Measurements from ENCODE around the gene TEDC2.
"Not testable (repeated sequence)": the region's sequence is repeated elsewhere in the genome, so short reads cannot be mapped to it uniquely, and the experiment has no call there.

Gene TEDC2

DNA sequence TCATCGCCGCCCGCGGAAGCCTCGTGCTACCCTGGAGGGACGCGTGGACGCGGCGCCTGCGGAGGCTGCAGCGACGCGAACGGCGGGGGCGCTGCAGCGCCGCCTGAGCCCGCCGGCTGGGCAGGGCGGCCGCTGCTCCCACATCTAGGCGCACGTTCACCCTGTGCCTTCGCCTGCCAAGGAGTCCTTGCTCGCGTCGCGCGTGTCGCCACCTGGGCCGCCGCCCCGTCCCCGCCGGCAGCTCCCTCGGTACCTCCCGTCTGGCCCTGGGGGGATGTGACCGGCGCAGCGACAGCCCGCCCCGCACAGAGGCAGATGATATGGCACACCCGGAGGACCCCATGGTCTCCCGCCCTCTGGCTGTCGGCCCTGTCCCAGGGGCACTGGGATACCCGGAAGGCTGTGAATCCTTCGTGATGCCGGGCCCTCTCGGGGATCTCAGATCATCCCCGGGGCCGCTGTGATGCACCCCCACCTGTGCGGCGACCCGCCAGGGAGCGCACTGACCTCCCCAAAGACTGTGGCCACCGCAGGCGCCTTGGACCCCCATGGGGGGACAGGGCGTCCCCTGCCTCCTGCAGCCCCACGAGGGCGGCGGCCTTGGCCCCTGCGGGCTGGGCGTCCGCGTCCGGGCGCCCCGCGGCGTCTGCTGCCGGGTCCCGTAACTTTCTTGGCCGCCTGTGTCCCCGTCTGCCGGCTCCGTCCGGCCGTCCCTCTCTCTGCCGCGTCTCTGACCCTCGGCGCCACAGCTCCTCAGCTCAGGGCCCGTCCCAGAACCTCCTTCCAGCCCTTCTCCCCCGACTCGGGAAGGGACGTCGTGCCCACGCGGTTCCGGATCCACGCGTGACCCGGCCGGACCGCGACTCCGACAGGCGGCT lies 14.3 kb downstream of the TEDC2 start:
- FAIRE-seq (peak; percentile 33), DNase-seq (ENCODE audit: extremely low spot score, insufficient read length, low read depth) (peak; percentile 57)

DNA sequence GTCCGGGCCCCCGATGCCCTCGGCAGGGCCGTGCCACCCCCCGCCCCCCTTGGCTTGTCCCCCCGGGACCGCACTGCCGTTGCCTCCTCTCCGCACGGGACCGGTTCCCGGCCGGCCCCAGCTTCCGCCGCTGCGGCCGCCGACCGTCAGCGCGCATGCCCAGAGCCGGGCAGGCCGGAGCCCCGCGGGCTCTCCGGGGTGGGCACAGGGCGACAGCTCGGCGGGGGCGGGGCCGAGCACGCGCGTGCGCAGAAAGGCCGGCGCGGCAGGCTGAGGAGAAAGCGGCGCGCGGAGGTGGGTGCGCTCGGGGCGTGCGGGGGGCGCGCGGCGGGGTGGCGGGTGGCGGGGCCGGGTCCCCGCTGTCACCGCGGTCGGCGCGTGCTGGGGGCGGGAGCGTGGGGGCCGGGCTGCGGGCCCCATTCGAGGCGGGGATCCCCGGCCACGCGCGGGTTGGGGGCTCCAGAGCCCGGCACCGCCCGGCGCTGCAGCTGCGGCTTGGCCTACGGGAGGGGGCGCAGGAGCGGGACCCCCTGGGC lies 15.0 kb downstream of the TEDC2 start, which contains the start of gene TBC1D24:
Gene TBC1D24, plus strand, starts transcription at position 251 of the 536 bp plus-strand sequence. CDS start 21,022 bp downstream, outside the sequence.
- FAIRE-seq (peak; percentile 88), DNase-seq (ENCODE audit: extremely low spot score, insufficient read length, low read depth) (peak; percentile 100)

DNA sequence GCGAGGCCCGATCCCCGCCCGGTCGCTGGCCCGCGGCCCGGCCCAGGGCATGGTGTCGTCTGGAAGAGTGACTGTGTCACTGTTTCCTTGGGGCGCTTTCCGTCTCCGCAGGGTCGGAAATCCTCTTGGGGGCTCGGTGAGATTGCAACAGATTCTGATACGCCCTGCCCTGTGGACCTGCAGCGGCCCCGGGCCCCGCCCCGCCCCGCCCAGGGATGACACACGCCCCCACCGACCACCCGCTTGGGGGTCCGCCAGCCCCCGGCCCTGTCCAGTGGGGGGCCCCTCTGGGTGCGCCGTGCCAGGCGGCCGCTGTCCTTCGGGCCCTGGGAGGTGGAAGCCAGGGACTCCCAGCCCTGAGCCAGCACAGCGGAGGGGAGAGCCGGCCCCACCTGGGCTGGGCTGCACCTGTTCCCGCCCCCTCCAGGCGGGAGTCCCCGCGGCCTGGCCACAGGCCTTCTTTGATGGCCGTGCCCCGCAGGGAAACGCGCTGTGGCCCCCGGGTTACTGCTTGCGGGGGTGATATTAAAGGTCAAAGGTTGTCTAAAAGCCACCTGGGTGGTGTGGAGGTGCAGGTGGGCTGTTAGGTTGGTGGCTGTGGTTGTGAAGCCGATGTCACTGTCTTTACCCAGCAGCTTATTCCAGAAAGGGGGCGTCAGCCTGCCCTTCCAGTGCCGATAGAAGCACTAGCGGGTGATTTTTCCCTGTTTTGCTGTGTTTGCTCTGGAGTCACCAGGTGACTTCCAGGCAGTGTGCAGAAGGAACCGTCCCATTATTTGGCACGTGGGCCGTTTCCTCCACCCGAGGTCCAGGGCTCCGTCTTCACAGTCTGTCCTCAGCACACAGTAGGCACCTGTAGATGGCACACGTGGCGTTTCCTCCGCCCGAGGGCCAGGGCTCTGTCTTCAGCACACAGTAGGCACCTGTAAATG lies 15.8 kb downstream of the TEDC2 start:
- DNase-seq (ENCODE audit: extremely low spot score, insufficient read length, low read depth) (no peak), FAIRE-seq (no peak)

DNA sequence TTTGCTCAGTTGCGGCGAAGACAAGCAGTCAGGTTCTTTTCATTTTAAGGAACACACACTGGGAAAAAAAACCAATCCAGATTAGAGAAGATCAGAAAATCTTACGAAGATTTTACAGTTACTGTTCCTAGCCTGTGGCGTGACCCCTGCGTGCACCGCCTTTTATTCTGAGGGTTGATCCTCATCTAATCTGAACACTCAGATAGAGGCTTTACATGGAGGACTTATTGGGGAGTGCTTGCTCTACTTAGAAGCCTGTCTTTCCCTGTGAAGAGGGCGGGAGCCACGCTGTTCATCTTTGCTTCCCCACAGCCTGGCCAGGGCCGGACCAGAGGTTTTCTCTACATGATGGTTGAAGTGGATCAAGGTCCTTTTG lies 16.4 kb downstream of the TEDC2 start:
- no peak for DNase-seq (ENCODE audit: extremely low spot score, insufficient read length, low read depth)

DNA sequence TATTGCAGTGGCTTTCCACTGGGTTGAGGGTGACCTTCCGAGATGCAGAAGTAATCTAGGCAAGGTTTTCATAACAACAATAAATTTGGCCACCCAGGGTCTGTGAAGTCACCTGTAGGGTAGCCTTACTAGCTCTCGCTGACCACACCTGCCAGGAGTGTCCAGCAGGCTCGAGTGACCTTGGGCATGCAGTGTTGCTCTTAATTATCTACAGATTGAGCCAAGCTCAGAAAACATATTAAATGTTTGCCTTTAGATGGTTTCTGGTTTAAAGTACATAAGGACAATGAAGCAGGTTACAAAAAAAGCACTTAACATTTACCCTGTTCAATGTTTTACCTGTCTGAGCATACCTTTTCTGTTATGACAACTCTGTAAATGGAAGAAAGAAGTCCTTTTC lies 16.8 kb downstream of the TEDC2 start:
- FAIRE-seq (no peak), DNase-seq (ENCODE audit: extremely low spot score, insufficient read length, low read depth) (no peak)

More for the DNA sequence above, 16.4 kb downstream of the TEDC2 start:
- FAIRE-seq = no peak

DNA sequence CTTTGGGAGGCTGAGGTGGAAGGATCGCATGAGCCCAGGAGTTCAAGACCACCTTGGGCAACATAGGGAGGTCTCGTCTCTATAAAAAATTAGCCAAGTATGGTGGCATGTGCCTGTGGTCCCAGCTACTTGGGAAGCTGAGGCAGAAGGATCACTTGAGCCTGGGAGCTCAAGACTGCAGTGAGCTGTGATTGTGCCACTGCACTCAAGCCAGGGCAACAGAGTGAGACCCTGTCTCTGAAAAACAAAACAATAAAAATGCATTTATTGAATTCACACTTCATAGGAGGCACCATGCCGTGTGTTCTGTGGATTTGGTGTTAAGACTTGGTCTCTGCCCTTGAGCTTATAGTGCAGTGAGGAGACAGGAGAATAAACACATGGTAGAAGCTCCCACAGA lies 17.4 kb downstream of the TEDC2 start:
- FAIRE-seq (no peak), DNase-seq (ENCODE audit: extremely low spot score, insufficient read length, low read depth) (no peak)

DNA sequence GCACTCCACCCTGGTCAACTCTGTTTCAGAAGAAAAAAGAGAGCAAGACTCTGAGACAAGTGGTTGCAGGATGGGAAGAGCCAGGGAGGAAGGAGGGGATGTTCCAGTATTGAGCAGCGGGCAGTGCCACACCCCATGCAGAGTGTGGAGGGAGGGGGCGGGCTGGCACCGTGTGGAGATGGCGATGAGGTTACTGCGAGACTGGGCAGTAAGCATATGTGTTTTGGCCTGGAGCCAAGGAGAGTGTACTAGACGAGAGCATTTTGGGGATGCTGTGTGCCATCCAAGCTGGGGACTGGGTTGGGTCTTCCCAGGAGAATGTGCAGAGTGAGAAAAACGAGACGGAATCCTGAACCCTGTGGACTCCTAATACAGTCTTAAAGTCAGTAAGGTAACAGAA lies 18.4 kb downstream of the TEDC2 start:
- DNase-seq (ENCODE audit: extremely low spot score, insufficient read length, low read depth) (no peak), FAIRE-seq (no peak)

DNA sequence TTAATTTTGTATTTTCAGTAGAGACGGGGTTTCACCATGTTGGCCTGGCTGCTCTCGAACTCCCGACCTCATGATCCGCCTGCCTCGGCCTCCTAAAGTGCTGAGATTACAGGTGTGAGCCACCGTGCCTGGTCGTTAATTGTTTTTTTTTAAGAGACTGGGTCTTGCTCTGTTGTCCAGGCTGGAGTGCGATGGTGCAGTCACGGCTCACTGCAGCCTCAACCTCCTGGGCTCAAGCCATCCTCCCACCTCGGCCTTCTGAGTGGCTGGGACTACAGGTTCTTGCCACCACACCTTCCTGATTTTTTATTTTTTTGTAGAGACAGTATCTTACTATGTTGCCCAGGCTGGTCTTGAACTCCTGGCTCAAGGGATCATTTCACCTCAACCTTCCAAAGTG lies 20.1 kb downstream of the TEDC2 start:
- not testable (repeated sequence) for DNase-seq (ENCODE audit: extremely low spot score, insufficient read length, low read depth); FAIRE-seq

DNA sequence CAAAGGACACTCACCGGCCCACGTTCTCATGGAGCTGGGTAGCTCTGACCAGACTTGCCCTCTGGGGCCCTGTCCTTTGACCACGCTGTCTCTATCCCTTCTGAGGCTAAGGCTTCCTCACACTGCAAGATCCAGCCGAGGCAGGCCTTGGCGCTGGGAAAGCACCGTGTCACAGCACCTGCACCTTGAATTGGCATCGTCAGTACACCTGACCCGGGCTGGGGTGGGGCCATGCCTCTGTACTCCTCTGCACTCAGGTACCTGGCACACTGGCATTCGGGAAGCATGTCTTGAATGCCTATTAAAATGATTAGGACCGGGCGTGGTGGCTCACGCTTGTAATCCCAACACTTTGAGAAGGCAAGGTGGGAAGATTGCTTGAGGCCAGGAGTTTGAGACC lies 21.0 kb downstream of the TEDC2 start:
- FAIRE-seq (no peak), DNase-seq (ENCODE audit: extremely low spot score, insufficient read length, low read depth) (no peak)

DNA sequence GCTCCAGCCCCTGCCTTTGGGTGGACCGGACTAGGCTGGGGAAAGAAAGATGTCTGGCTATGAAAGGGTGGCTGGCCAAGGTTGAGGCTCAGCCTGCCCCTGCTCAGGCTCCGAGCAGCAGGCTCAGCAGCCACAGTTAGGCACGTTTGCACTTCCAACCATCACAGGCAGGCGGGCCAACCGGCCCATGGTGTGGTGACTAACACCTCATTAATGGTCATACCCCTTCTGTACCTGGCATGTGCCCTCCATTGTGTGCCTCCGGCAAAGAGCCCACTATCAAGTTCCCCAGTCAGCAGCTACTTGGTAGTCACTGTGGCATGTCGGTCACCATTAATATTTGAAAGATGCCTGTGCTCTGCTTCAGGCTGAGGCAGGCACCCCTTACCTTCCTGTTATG lies 21.8 kb downstream of the TEDC2 start:
- DNase-seq (ENCODE audit: extremely low spot score, insufficient read length, low read depth) (no peak), FAIRE-seq (no peak)

DNA sequence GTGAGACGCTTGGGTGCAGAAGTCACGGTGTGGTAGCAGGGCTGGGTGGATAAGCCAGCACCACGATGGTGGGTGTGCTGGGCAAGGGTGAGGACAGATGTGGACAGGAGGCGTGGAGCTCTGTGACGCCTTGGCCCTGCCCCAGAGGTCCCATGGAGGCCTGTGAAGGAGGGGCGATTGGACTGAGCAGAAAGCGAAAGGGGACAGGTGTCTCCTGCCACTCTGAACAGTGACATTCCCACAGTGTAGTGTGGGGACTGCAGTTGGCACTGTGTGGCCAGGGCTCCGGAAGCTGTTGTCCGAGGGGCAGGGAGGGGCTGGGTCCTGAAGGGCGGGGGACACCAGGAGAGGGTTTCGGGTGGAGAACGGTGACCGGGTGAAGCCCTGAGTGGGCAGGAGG lies 22.3 kb downstream of the TEDC2 start:
- no peak for DNase-seq (ENCODE audit: extremely low spot score, insufficient read length, low read depth)
- no peak for FAIRE-seq

DNA sequence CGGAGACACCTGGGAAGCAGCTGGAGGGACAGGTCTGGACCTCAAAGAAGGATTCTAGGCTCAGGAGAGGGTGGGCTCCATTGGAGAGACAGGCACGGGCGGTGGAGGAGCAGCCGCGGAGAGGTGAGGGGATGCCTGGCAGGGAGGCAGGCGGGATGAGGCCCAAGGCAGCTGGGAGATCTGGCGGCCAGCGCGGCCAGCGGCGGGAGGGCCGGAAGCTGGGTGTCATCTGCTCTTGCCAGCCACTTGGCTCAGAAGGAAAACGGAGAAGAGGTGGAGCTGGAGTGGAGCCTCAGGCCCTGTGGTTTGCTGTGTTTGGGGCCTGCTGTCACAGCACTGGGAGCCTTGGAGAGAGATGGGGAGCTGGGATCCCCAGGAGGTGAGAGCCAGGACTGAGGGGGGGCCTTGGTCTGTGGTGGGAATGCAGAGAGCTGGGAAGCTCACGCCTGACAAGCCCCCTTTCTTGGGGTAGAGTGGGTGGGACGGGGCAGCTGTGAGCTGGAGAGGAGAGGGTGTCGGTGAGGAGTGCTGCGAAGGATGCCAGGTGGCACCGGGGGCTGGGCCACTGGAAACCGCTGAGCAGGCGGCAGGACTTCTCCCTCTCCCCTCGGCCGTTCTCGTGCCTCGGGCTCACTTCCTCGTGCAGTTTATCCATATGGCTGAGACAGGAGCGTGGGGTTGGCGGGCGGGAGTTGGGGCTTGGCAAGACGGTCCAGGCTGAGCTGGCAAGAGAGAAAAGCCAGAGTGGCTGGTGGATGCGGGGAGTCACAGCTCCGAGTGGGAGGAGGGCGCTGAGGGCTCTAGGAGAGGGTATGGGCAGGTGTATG lies 23.0 kb downstream of the TEDC2 start:
- no peak for DNase-seq (ENCODE audit: extremely low spot score, insufficient read length, low read depth)
- FAIRE-seq = no peak

DNA sequence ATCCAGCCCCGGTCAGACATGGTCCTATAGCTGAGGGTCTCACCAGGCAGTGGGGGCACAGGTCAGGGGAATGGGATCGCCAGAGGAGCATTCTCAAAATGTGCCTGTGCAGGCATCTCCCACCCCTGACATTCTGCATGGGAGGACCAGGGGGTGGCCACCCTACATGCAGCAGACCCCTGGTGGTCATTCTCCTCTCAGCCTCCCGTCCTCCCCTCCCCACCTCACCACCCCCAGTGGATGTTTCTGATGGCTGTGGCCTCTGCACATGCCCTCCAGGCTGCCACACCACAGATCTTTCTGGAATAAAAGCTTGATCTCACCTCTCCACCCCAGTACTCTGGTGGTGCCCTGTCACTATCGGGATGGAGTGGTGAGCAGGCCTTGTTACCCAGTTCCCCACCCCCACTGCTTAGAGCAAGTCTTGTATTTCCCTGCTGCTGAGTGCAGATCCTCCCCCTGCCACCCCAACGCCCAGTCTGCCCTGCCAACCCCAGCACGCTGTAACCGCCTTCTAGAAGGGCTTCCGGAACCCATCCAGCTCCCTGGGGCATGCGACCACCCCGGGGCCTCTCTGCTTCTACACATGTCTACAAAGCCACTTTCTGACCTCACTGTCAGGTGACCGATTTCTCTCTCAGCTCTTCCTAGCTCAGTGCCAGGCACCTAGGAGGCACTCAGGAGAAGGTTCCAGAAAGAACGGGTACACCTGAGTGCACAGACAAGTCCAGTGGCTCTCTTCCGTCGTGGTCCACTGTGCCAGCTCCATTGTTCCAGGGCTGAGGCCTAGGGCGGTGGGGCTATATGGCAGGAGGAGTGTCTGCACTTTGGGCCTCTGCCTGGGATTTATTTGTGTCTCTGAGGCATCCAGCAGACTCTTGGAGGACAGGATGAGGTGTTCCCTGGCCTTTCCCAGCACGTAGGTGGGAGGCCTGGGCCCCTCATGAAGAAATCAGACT lies 24.3 kb downstream of the TEDC2 start:
- FAIRE-seq = no peak
- DNase-seq (ENCODE audit: extremely low spot score, insufficient read length, low read depth) = no peak

DNA sequence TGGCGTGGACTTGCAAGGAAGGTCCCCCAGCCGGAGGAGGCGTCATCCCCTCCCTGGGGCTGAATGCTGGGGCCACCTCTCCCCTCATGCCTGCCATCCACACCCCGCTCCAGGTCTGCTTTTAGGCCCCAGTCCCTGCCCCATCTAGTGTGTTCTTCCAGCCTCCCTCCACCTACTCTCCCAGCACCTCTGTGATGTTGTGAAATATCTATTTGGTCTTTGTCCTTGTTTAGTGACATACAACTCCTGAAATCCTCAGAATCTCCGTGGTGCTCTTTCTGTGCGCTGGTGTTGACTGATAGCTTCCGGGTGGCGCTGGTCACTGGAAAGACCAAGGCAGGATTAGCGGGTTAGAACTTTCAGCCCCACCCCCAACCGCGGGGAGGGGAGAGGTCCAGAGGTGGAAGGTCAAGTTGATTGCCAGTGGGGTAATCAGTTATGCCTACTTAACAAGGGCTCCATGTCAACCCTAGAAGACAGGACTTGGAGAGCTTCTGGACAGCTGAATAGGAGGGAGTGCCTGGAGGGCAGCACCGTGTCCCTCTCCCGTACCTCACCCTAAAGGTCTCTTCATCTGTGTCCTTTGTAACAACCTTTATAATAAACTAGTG lies 25.1 kb downstream of the TEDC2 start:
- DNase-seq (ENCODE audit: extremely low spot score, insufficient read length, low read depth) (no peak), FAIRE-seq (no peak)

DNA sequence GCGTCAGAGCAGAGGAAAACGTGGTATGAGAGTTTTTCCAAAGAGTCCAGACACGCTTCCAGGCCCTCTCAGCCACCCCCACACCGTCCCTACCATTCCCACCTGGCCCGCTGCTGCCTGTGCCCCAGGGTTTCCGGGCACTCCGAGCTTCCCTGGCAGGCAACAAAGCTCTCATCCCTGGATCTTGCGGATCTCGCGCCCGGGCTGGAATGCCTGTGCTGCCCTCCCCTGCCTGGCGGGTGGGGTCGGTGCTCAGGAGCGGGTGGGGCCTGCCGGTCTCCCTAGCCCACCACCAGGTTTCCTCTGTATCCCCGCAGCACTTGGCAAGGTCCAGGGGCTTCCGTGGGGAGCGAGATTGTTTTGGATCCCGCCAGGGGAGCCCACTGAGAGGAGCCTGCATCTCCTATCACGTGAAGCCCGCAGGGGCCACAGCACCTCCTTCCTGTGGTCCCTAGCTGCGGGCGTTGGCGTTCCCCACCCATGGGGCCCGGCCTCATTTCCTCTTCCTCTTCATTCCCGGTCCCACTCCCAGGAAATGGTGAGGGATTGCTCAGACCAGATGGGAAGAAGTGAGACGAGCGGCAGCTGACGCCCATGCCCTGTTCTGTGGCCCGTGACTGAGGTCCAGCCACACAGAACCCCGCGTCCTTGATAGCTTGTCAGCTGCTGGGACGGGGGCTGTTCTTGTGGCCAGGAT lies 26.1 kb downstream of the TEDC2 start:
- FAIRE-seq = no peak

DNA sequence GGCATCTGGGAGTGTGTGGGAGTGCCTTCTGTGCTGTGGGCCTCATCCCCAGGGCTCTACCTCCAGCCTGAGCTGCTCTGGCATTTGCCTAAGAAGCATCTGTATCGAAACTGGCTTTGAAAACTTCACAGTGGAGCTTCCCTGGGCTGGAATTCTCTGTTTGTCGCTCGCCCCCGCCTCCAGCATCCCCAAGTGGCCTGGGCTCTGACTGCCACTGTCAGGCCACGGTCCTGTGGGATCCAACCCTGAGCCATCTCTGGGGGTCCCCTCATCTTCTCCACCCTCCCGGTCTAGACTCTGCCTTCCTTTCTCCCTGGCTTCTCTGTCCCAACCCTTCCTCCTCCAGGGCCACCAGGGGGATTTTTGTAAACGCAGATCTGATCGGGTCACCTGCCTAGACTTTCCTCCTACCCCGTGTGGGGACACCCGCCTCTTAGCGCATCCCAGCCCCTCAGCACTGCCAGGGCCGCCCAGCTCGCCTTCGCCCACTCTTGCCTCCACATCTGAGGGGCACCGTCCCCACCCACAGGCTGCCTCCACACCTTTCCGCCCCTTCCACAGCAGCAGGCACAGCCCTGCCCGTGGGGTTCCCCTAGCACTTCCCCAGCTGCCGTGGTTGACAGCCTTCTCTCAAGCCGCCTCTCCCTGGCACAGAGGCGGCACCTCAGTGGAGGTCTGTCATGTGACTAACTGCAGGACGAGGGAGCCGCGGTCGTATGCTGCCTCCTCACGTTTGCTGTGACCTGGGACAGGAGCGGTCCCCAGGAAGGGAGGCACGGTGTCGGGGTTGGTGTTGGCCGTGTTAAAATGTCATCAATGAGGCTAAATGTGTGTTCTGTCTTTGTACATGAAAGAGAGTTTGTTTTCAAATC lies 27.0 kb downstream of the TEDC2 start:
- FAIRE-seq (peak; percentile 91), DNase-seq (ENCODE audit: extremely low spot score, insufficient read length, low read depth) (peak; percentile 71)

More for the DNA sequence above, 26.1 kb downstream of the TEDC2 start:
- no peak for DNase-seq (ENCODE audit: extremely low spot score, insufficient read length, low read depth)

DNA sequence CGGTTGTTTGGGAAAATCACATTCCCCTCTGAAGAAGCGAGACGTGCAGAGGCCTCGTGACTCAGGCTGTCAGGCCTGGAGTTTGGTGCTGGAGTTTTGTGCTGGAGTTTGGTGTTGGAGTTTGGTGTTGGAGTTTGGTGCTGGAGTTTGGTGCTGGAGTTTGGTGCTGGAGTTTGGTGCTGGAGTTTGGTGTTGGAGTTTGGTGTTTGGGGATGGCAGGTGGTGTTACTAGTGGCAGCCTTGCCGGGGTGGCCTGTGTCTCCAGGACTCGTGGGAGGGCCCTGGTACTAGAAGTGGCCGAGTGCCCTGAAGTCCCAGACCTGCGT lies 27.6 kb downstream of the TEDC2 start:
- FAIRE-seq (no peak), DNase-seq (ENCODE audit: extremely low spot score, insufficient read length, low read depth) (no peak)

Measured in GM18507 (cell line).